HG03565 (cell line): ENCODE data around the gene DUXA.
"Not testable (repeated sequence)": the region's sequence is repeated elsewhere in the genome, so short reads cannot be mapped to it uniquely, and the experiment has no call there.

Experiments used
- ATAC-seq: cut with Tn5 transposase; IDR thresholded peaks from one replicate; pipeline ENCODE4 v1.9.1; 2021; ENCODE audit warnings: mild to moderate bottlenecking, moderate library complexity; ENCODE audit not compliant: unreplicated experiment

The DUXA gene

DNA sequence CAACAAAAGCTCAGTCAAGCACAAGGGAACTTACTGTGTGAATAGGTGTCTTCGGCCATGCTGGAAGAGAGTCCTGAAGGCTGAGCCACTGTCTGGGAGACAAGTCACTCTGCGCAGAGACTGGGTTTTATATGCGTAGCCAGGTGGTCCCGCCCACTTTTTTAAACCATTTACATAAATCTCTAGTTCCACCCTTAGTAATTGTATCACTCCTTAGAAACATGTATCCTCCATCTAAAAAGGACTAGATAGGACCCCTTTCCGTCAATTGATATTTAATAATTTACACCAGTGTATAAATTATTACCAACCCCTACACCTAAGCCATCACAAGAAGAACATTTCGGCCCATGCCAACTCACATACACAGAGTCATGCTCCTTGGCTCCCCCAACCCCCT, at the start of gene DUXA:
DUXA (minus strand) TSS at position 101 of the 400 bp plus-strand sequence; CDS start at position 59, 42 bp downstream.
- ATAC-seq: no peak

DNA sequence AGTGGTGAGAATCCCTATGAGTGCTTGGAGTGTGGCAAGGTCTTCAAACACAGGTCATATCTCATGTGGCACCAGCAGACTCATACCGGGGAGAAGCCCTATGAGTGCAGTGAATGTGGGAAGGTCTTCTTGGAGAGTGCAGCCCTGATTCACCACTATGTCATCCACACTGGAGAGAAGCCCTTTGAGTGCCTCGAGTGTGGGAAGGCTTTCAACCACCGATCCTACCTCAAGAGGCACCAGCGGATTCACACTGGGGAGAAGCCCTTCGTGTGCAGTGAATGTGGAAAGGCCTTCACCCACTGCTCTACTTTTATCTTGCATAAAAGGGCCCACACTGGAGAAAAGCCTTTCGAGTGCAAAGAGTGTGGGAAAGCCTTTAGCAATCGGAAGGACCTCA, 44.8 kb upstream of the DUXA start:
- no peak for ATAC-seq

DNA sequence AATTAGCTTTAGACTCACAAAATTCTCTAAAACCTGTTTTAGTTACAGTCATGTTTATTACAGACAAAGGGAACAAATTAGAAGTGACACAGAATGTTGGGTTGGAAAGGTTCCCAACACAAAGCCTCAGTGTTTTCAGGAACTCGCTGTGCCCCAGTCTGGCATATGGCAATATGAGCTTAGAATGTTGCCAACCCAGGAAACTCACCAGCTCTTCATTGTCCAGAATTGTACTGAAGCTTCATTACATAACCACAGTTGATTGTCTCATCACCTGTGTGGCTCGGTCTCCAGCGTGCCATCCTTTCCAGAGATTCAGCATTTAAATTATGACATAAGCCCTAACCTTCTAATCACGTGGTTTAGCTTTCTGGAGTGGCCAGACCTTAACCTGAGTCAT, 43.1 kb upstream of the DUXA start:
- no peak for ATAC-seq

DNA sequence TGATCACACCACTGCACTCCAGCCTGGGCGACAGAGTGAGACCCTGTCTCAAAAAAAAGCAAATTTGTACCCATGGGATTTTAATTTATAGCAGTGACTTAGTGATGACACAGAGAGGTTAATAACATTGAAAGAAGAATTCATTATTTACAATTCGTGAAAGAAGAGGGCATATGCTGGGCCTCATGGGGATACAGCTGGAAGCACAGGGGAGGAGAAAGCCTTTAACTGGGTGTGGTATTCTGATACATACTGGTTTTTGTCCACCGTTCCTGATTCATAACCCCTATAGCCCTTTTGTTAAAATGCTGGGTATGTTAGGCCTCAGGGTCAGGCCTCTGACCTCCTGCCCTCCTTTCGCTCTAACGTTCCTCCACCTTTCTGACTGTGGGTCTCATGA, 34.9 kb upstream of the DUXA start:
- ATAC-seq: no peak

DNA sequence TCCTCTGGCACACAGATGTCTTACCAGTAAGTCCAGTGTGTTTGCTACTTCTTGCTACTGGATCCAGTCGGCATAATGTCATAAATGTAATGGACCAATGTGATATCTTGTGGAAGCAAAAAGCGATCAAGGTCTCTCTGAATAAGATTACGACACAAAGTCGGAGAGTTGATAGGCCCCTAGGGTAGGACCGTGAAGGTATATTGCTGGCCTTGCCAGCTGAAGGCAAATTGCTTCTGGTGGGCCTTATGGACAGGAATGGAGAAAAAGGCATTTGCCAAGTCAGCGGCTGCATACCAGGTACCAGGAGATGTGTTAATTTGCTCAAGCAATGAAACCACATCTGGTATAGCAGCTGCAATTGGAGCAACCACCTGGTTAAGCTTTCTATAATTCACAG, 30.6 kb upstream of the DUXA start:
- not testable (repeated sequence) for ATAC-seq

DNA sequence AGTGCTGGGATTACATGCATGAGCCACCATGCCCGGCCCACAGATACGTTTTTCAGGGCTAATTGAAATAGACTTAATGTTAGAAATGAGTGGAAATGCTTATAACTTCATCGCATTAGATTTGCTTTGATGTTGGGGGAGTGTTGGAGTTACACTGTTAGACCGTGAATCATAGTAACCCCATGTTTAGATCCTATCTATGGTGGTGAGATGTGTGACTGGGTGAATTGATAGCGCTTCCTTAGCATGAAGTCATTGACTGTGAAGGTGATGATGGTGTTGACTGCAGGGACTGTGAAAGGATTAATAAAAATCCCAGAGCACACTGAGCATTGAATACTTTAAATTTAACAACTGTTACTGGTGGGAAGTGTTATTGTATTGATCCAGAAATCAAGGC, 25.7 kb upstream of the DUXA start:
- no peak for ATAC-seq

DNA sequence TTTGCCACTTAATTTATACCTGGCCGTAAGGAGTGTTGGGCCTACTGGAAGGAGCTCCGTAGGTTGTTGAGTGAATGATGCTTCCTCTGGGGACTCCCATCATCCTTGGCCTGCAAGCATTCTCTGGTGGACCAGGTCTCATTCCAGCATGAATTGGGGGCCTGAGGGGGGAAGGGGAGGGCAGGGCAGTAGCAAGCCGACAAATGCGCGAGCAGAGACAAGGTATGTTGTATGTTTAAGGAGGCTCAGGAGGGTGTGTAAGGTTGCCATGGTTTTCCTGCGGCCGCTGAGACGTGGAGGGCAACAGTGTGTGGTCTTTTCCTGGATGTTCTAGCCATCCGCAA, 24.8 kb upstream of the DUXA start:
- ATAC-seq: no peak

DNA sequence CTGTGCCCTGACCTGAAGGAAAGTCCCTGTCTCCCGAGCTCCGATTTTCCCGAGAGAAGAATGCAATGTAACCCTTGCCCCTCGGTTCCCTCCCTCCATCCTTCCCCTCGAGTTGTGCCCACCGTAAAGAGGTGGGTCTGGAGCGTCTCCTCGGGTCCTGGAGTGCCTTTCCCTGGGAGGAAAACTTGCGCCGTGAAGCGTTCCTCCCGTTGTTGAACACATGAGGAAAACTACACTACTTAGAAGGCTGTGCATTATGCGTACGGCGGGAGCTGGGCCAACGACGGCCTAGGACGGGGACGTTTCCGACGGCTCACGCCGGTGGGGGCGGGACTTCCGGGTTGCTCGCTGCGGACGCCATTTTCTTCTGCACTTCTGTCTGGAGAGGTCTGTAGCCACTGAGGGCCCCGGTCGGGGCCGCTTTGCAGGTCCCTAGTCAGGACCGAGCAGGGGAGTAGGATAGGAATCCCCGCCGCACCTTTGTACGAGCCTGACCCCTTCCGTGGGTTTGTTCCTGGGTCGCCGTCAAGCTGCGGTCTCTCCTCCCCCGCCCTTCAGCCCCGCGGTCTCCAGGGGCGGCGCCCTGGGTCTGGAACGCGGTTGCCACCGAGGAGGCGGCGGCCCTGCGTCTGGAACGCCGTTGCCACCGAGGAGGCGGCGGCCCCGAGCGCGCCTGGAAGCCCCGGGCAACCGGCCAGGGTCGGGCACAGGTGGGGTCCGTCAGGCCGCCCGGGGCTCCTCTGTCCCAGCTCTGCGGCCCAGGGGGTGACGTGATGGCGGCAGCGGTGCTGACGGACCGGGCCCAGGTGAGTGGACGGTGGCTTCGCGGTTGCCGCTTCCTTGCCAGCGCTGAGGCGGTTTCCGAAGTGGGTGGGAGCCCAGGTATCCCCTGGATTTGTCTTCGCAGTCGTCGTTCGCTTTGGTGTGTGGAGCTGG, 24.1 kb upstream of the DUXA start, which contains the start of gene ZNF264:
ZNF264 (plus strand) TSS at position 360 of the 936 bp plus-strand sequence; CDS start at position 774, 414 bp downstream.
- peak; percentile 92 for ATAC-seq

DNA sequence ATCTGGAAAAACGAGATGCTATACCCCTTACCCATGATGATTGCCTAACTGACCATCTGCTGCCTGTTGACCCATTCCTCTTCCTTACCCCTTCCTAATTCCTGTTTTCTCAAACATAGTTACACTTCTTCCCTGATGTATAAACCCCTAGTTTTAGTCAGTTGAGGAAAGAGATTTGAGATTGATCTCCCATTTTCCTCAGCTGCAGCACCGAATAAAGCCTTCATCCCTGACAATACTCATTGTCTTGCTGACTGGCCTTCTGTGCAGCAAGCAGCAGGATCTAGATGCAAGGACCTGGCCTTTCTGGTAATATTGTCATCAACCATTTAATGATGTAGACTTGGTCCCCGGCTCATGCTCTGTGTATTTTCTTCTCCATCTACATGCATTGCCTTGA, 23.0 kb upstream of the DUXA start:
- ATAC-seq: no peak

DNA sequence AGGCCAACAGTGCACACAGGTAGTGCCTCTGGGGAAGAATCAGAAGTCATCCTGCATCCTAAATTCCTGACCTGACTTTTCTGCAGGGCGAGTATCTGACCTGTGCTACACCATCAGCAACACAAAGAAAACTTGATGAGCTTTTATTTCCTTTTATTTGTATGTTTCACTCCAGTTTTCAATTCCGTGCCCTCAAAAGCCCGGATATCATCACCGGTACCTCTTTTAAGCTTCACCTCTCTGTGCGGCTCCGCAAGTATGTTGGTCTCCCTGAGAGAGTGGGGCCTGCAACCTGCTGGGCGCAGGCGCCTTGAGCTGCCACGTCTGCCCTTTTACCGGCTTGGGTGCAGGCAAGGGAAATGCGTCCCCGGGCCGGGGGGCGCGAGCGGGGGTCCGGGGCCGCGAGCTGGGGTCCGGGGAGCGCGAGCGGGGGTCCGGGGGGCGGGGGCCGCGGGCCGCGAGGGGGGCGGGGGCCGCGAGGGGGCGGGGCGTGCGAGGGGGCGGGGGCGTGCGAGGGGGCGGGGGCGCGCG, 4.3 kb upstream of the DUXA start:
- no peak for ATAC-seq

DNA sequence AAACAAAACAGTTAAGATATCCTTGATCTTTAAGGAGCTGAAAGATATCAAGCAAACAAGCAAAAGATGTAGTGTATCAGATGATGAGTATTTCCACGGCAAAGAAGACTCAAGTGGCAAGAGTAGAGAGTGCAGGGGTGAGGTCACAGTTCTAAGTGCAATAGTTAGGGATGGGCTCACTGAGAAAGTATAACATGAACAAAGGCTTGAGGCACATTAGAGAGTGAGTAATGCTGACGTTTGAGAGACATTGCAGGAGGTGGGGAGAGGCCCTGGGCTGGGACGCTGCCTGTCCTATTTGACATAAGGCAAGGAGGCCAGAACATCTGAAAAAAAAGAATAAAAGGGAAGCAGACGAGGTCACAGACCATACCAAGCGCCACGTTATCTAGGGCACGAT, 1.4 kb downstream of the DUXA start:
- ATAC-seq: no peak

DNA sequence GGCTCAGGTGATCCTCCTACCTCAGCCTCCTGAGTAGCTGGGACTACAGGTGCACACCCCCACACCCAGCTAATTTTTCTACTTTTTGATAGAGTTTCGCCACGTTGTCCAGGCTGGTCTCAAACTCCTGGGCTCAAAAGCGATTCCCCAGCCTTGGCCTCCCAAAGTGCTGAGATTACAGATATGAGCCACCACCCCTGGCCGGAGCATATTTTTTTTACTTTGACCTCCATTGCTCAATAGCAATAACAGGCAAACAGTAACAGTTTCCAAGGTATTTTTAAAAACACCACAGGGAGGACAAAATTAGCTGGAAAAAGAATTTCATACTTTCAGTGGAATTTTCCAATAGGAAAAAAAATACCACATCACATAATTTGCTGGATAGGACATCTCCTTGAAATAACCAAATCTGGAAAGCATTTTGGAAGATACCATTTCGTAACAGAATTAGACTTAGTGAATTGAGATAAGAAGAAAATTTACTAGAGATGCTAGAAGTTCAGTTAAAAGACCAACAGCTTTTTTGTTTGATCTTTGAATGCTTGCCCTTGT, 5.2 kb downstream of the DUXA start:
- ATAC-seq: no peak

DNA sequence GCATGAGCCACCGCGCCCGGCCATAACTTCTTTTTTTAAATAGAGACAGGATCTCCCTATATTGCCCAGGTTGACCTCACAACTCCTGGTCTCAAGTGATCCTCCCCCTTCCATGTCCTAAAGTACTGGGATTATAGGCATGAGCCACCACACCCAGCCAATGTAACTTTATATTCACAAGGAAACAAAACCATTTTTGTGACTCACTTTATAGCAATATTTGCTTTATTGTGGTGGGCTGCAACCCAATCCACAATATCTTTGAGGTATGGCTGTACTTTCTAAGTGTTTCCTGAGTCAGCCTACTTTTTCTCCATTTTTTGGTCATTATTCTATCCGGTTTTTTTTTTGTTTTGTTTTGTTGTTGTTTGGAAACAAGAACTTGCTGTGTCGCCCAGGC, 14.4 kb downstream of the DUXA start:
- ATAC-seq: no peak

DNA sequence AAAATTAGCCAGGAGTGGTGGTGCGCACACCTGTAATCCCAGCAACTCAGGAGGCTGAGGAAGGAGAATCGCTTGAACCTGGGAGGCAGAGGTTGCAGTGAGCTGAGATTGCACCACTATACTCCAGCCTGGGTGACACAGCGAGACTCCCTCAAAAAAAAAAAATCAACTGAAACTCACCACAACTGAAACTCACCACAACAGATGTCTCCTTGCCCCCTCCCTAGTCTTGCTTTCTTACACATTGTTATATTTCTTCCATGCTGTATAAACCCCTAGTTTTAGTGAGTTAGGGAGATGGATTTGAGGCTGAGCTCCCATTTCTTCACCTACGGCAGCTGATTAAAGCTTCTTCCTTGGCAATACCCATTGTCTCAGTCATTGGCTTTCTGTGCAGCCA, 25.6 kb downstream of the DUXA start:
- ATAC-seq: no peak

DNA sequence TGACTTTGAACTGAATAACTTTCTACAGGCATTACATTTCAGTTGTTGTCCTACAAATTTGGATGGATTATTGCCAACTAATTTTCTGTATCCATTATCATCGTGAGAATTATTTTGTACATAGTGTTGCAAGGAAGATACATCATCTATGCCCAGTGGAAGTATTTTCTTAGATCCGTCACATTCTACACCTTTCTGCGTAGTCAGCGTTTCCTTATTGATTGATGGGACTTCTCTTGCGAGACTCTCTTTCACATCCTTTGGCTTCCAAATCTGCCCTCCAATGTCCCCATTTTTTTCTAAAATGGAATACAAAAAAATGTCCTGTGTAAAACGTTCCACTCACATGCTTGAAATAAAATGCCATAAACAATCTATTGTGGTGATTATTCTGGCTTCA, 31.5 kb downstream of the DUXA start:
- ATAC-seq: no peak

DNA sequence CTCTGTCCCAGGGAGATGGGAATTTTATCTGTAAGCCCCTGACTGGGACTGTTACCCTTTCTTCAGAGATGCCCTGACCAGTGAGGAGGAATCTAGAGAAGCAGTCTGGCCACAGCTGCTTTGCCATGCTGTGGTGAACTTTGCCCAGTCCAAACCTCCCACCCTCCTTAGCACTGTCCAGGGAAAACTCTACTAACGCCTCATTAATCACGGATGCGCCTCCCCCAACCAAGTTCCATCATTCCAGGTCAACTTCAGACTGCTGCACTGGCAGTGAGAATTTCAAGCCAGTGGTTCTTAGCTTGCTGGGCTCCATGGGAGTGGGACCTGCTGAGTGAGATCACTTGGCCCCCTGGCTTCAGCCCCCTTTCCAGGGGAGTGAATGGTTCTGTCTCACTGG, 39.9 kb downstream of the DUXA start:
- not testable (repeated sequence) for ATAC-seq

DNA sequence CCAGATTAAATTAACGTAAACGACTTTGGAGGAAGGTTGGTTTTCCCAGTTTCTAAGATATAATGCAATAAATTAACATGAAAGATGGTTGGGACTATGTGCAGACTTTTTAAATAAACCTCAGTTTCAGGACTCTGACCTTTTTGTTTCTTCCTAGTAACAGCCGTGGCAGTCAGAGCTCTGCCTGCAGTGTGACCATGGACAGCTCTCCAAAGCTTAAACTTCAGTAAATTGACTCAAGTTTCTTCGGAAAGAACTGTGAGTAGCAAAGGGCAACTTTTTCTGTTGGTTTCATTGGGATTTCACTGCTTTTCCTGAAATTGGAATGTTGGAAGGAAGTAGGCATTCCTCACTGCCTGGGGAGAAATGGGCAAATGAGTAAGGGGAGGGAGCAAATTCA, 43.4 kb downstream of the DUXA start:
- ATAC-seq: no peak

DNA sequence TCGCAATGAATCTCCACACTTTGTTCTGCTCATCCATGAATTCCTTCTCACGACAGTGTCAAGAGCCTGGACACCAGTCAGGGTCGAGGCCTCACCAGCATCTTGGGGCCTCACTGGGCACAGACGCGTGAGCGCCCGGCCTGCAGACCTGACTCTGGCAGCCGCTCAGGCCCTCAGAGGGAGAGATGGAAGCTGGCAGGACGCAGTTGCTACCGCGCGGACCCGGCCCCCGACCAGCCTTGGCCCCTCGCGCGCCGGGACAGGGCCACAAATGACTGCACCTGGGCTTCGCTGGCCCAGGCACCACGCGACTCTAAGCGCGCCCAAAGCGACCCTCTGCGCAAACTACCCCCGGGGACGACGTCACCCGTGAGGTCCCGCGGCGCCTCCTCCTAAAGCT, 48.4 kb downstream of the DUXA start:
- ATAC-seq: no peak

DNA sequence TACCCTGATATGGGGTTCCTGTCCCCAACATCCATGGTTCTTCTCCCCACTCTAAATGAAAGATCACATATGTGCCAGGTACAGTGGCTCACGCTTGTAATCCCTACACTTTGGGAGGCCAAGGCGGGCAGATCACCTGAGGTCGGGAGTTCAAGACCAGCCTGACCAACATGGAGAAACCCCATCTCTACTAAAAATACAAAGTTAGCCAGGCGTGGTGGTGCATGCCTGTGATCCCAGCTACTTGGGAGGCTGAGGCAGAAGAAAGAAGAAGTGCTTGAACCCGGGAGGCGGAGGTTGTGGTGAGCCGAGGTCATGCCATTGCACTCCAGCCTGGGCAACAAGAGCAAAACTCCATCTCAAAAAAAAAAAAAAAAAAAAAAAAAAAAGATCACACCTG, 53.8 kb downstream of the DUXA start:
- ATAC-seq: not testable (repeated sequence)

DNA sequence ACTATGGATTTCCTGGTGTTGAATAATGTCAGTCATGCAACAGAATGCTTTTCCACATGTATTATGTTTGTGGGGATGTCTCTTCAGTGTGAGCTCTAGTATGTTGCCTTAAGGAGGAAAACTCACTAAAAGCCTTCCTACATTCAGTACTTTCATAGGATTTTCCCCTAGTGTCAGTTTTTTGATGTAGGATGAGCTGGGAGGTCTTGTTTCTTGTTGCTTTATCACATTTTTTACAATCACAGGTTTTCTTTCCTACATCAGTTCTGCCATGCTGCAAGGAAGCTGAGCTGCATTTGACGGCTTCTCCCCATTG, 56.0 kb downstream of the DUXA start:
- no peak for ATAC-seq

DNA sequence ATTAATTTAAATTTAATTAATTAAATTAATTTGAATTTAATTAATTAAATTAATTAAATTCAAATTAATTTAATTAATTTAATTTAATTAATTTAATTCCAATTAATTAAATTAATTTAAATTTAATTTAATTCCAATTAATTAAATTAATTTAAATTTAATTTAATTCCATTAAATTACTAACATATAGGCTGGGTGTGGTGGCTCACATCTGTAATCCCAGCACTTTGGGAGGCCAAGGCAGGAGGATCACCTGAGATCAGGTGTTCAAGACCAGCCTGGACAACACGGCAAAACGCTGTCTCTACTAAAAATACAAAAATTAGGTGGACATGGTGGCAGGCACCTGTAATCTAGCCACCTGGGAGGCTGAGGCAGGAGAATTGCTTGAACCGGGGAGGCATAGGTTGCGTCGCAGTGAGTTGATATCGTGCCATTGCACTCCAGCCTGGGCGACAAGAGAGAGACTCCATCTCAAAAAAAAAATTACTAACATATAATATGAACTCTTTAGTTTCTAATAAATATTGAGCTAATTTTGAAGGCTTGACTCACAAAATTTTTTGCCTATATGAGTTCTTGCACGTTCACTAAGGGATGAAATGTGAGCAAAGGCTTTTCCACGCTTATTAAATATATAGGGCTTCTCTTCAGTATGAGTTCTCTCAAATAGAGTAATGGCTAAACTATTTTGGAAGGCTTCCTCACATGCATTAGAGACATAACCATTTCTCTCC, 56.5 kb downstream of the DUXA start:
- no peak for ATAC-seq
